ENCODE results near the gene EFEMP1. TPM values are rescaled to one million over a fixed set of nuclear protein-coding genes. Genes with fewer than 3 reads are reported as not detected.

Gene EFEMP1
- total and polyA plus RNA-seq, 4 donors = 0.65 to 11.5 (median 6.5) TPM

DNA sequence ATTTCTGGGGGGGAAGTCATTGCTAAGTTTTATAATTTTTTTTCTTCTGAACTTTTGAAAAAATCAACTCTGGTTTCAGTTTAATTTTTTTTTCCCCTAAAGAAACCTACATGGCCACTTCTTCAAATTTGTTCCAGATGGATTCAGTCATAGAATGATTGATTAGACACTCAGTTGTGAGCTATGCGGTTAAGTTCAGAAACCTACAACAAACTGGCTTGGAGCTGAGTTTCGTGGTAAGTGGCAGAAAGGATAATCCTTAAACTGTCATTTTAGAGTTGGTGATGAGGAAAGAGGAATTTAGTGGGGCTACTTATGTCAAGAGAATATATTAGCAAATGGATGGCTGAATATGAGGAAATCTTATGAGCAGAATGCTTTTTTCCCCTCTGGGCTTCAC lies 23.7 kb downstream of the EFEMP1 start (continued):
- TF ChIP-seq YY1 (IDR thresholded peaks at IDR 0.05) = no peak
- TF ChIP-seq RXRA (IDR thresholded peaks at IDR 0.05) = no peak

DNA sequence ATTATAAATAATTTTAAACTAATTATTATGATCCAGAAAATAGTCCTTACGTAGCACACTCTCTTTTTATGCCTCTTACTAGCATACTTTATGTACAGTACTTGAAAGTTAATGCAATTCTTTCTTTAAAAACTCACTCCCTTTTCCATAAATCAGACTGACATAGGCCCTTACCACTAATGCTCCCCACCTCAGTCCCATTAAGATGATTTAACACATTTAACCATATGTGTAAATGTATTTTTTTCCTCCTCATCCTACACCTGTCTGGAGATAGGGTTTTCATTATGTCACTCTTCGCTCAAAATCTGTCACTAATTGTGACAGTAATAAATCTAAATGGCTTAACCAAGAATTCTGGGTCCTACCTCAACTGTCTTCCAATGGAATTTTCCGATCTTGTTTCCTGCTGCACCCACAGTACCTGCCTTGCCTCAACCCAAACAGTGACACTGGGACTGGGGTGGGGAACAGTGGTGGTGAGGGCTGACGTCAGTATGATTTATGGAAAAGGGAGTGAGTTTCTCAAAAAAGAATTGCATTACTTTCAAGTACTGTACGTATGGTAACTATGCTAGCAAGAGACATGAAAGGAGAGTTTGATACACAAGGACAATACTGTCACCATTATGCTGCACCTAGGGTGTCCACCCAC lies 25.1 kb downstream of the EFEMP1 start:
- H3K4me3 ChIP-seq (ENCODE audit: low read depth in 1 of 3, low read length in 3 of 3) = no peak overlapping the region
- peaks cover 0 to 2% (median 0%) of the 10 kb centered on the region in 4 donors for H3K9me3 ChIP-seq (ENCODE audit: control insufficient read depth in 4 of 4, low read length in 3 of 4)
- no peak overlapping the region for H3K9ac ChIP-seq (ENCODE audit: low read depth in 1 of 2, low read length in 2 of 2)
- no peak for DNase-seq (ENCODE audit: low spot score)
- peaks cover 0 to 4% (median 1%) of the 10 kb centered on the region in 4 donors for H3K27me3 ChIP-seq (ENCODE audit: control insufficient read depth in 4 of 4, insufficient read depth in 4 of 4, low read length in 3 of 4)
- H3K36me3 ChIP-seq (ENCODE audit: control insufficient read depth in 4 of 4, insufficient read depth in 3 of 4, low read depth in 1 of 4, low read length in 3 of 4) = no peaks in the 10 kb centered on the region
- TF ChIP-seq, protein P1, sequence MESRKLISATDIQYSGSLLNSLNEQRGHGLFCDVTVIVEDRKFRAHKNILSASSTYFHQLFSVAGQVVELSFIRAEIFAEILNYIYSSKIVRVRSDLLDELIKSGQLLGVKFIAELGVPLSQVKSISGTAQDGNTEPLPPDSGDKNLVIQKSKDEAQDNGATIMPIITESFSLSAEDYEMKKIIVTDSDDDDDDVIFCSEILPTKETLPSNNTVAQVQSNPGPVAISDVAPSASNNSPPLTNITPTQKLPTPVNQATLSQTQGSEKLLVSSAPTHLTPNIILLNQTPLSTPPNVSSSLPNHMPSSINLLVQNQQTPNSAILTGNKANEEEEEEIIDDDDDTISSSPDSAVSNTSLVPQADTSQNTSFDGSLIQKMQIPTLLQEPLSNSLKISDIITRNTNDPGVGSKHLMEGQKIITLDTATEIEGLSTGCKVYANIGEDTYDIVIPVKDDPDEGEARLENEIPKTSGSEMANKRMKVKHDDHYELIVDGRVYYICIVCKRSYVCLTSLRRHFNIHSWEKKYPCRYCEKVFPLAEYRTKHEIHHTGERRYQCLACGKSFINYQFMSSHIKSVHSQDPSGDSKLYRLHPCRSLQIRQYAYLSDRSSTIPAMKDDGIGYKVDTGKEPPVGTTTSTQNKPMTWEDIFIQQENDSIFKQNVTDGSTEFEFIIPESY (IDR thresholded peaks at IDR 0.05) = no peak
- TF ChIP-seq GABPA (IDR thresholded peaks at IDR 0.05 in 1 of 2, conservative IDR thresholded peaks at IDR 0.05 in 1 of 2) (no peak), HNF4A (conservative IDR thresholded peaks at IDR 0.05) (no peak), NR2F2 (IDR thresholded peaks at IDR 0.05) (no peak)
- H3K27ac ChIP-seq (ENCODE audit: low read depth in 1 of 2, low read length in 2 of 2) = no peak overlapping the region
- 92% methylated on average over 5 of the region's 5 CpGs for WGBS
- H3K4me1 ChIP-seq (ENCODE audit: control insufficient read depth in 4 of 4, insufficient read depth in 4 of 4, low read length in 3 of 4) = no peaks in the 10 kb centered on the region

DNA sequence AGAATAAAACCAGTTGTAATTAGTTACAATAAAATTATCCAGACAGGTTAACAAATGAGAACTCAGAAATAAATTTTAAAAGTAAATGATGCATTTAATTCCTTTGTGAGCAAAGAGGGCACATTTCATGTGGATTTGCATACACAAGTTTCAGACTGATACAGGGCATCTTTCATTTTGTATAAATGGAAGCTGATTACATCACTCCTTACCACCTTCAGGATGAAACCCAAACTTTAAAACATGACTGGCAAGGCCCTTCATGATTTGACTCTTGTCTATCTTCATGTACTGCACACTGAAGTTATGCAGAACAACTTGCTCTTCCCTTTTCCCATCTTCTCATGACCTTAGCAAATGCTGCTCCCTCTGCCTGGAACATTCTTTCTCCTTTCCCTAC lies 26.9 kb downstream of the EFEMP1 start:
- H3K4me1 ChIP-seq (ENCODE audit: control insufficient read depth in 4 of 4, insufficient read depth in 4 of 4, low read length in 3 of 4) = no peaks in the 10 kb centered on the region
- no peaks in the 10 kb centered on the region for H3K36me3 ChIP-seq (ENCODE audit: control insufficient read depth in 4 of 4, insufficient read depth in 3 of 4, low read depth in 1 of 4, low read length in 3 of 4)
- TF ChIP-seq NR2F2 (IDR thresholded peaks at IDR 0.05) = no peak
- TF ChIP-seq, protein P2, sequence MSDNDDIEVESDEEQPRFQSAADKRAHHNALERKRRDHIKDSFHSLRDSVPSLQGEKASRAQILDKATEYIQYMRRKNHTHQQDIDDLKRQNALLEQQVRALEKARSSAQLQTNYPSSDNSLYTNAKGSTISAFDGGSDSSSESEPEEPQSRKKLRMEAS (IDR thresholded peaks at IDR 0.05) = no peak
- no peak for TF ChIP-seq RXRA (IDR thresholded peaks at IDR 0.05)
- TF ChIP-seq, protein P3, sequence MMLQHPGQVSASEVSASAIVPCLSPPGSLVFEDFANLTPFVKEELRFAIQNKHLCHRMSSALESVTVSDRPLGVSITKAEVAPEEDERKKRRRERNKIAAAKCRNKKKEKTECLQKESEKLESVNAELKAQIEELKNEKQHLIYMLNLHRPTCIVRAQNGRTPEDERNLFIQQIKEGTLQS (IDR thresholded peaks at IDR 0.05) = no peak
- no peak for TF ChIP-seq EGR1 (IDR thresholded peaks at IDR 0.05; ENCODE audit: low read depth in 2 of 2)
- TF ChIP-seq JUND (IDR thresholded peaks at IDR 0.05) = no peak
- TF ChIP-seq HNF4A (conservative IDR thresholded peaks at IDR 0.05) = no peak
- TF ChIP-seq HNF4G (IDR thresholded peaks at IDR 0.05) = no peak
- no peak for TF ChIP-seq FOXA2 (IDR thresholded peaks at IDR 0.05)
- TF ChIP-seq YY1 (IDR thresholded peaks at IDR 0.05) = no peak
- TF ChIP-seq GABPA (IDR thresholded peaks at IDR 0.05 in 1 of 2, conservative IDR thresholded peaks at IDR 0.05 in 1 of 2) = no peak
- TF ChIP-seq, protein P4, sequence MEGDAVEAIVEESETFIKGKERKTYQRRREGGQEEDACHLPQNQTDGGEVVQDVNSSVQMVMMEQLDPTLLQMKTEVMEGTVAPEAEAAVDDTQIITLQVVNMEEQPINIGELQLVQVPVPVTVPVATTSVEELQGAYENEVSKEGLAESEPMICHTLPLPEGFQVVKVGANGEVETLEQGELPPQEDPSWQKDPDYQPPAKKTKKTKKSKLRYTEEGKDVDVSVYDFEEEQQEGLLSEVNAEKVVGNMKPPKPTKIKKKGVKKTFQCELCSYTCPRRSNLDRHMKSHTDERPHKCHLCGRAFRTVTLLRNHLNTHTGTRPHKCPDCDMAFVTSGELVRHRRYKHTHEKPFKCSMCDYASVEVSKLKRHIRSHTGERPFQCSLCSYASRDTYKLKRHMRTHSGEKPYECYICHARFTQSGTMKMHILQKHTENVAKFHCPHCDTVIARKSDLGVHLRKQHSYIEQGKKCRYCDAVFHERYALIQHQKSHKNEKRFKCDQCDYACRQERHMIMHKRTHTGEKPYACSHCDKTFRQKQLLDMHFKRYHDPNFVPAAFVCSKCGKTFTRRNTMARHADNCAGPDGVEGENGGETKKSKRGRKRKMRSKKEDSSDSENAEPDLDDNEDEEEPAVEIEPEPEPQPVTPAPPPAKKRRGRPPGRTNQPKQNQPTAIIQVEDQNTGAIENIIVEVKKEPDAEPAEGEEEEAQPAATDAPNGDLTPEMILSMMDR (IDR thresholded peaks at IDR 0.05; ENCODE audit: low read depth, low read length, missing input control) = no peak
- H3K27me3 ChIP-seq (ENCODE audit: control insufficient read depth in 4 of 4, insufficient read depth in 4 of 4, low read length in 3 of 4) = peaks cover 0 to under 1% (median 0%) of the 10 kb centered on the region in 4 donors
- no peak for DNase-seq (ENCODE audit: low spot score)
- H3K9ac ChIP-seq (ENCODE audit: low read depth in 1 of 2, low read length in 2 of 2) = no peak overlapping the region
- H3K4me3 ChIP-seq (ENCODE audit: low read depth in 1 of 3, low read length in 3 of 3) = no peak overlapping the region
- no peaks in the 10 kb centered on the region for H3K9me3 ChIP-seq (ENCODE audit: control insufficient read depth in 4 of 4, low read length in 3 of 4)
- H3K27ac ChIP-seq (ENCODE audit: low read depth in 1 of 2, low read length in 2 of 2) = no peak overlapping the region
